H1 (cell line): ENCODE measurements around the gene SRCIN1.

Experiments
- POLR2AphosphoS5 ChIP-seq: IDR thresholded peaks from 2 replicates; pipeline ENCODE4 v1.6.1; 2011; ENCODE audit warnings: low read depth, low read length
- RAD21 ChIP-seq, 2 experiments: IDR thresholded peaks in 1 of 2; conservative IDR thresholded peaks in 1 of 2; 2 replicates each; pipeline ENCODE4 v1.6.1; 2011; ENCODE audit warnings: low read depth in 2 of 2, low read length in 2 of 2, improper control_type of control experiment in 1 of 2, inconsistent platforms in 1 of 2, mild to moderate bottlenecking in 1 of 2, moderate library complexity in 1 of 2
- SIN3A ChIP-seq, 2 experiments: IDR thresholded peaks in 1 of 2; conservative IDR thresholded peaks in 1 of 2; 2 replicates each; pipeline ENCODE4 v1.6.1; 2011 to 2012; ENCODE audit warnings: low read length in 2 of 2, improper control_type of control experiment in 1 of 2, low read depth in 1 of 2, mild to moderate bottlenecking in 1 of 2
- TF ChIP-seq, protein P1 (sequence below), 3 experiments: IDR thresholded peaks; 1 replicate in 2 of 3; 2 replicates in 1 of 3; pipeline versions ENCODE4 v1.5.1 to v1.6.1; 2011; ENCODE audit warnings: low read length in 3 of 3, mild to moderate bottlenecking in 3 of 3, inconsistent platforms in 2 of 3, low read depth in 1 of 3, moderate library complexity in 1 of 3; ENCODE audit not compliant: insufficient read depth in 1 of 3; ENCODE audit errors: control extremely low read depth in 1 of 3
- TF ChIP-seq, protein P2 (sequence below): IDR thresholded peaks from 2 replicates; pipeline ENCODE4 v1.6.1; 2012; ENCODE audit warnings: low read length, inconsistent platforms

DNA sequence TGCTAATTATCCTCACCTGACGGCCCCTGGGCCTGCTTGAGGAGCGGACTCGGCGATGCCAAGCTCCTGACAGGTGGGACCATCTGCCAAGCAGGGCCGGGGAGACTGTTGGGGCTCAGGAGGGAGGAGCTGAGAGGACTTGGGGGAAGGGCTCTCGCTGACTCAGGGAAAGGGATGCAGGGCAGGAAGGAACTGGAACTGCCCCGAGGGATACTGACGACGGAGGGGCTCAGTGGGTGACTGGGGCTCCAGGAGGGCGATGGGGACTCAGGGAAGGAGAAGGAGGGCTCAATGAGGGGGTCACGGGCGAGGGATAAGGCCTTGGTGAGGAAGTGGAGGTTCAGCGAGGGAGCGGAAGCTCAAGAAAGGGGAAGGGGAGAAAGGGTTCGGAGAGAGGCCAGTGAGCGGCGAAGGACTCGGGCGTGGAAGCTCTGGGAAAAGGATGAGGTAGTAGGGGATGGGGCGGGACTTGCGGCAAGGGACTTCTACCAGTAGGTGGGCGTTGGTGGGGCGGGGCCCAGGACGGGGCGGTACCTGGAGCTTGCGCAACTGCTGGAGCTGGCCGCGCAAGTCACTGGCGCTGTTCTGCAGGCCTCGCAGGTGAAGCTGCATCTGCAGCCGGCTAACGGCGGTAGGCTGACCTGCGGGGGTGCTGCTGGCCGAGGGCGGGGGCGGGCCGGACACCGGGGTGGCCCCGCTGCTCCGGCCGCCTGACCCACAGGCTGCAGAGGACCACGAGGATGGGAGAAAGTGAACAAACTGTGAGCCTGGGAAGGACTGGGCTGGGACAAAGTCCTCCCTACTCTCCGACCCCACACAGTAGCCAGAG lies 46.5 kb downstream of the SRCIN1 start:
- TF ChIP-seq RAD21 (IDR thresholded peaks at IDR 0.05 in 1 of 2, conservative IDR thresholded peaks at IDR 0.05 in 1 of 2; ENCODE audit: low read depth in 2 of 2, low read length in 2 of 2) (no peak; a peak in 1 of 4 replicates), SIN3A (conservative IDR thresholded peaks at IDR 0.05 in 1 of 2, IDR thresholded peaks at IDR 0.05 in 1 of 2; ENCODE audit: low read depth in 1 of 2, low read length in 2 of 2) (0 out of 4 replicates have a peak, but pooled peaks of 1 of the 2 experiments have one; percentile 18), POLR2AphosphoS5 (no peak)
- TF ChIP-seq, protein P1, sequence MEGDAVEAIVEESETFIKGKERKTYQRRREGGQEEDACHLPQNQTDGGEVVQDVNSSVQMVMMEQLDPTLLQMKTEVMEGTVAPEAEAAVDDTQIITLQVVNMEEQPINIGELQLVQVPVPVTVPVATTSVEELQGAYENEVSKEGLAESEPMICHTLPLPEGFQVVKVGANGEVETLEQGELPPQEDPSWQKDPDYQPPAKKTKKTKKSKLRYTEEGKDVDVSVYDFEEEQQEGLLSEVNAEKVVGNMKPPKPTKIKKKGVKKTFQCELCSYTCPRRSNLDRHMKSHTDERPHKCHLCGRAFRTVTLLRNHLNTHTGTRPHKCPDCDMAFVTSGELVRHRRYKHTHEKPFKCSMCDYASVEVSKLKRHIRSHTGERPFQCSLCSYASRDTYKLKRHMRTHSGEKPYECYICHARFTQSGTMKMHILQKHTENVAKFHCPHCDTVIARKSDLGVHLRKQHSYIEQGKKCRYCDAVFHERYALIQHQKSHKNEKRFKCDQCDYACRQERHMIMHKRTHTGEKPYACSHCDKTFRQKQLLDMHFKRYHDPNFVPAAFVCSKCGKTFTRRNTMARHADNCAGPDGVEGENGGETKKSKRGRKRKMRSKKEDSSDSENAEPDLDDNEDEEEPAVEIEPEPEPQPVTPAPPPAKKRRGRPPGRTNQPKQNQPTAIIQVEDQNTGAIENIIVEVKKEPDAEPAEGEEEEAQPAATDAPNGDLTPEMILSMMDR (IDR thresholded peaks at IDR 0.05; ENCODE audit: control extremely low read depth in 1 of 3, insufficient read depth in 1 of 3, low read depth in 1 of 3, low read length in 3 of 3): peak; percentile 41 to 68 (median 55)
- TF ChIP-seq, protein P2, sequence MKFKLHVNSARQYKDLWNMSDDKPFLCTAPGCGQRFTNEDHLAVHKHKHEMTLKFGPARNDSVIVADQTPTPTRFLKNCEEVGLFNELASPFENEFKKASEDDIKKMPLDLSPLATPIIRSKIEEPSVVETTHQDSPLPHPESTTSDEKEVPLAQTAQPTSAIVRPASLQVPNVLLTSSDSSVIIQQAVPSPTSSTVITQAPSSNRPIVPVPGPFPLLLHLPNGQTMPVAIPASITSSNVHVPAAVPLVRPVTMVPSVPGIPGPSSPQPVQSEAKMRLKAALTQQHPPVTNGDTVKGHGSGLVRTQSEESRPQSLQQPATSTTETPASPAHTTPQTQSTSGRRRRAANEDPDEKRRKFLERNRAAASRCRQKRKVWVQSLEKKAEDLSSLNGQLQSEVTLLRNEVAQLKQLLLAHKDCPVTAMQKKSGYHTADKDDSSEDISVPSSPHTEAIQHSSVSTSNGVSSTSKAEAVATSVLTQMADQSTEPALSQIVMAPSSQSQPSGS: no peak
